ENCODE results near the gene CADPS.

The CADPS gene

DNA sequence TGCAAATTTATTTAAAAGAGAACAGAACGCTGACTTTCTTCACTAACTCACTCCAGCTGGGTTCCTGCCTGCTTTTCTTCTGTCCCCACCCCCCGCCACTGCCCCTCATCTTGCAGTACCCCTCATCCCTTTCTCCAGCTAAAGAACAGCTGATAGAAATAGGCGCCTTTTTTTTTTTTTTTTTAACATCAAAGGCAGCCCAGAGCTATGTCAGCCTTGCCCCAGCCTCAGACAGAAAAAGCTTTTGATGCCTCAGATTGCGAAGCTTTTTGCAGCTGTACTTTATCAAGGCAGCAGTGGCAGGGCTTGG lies 1.8 kb downstream of the CADPS start:
- no peak for DNase-seq

- DNase-seq = no peak
Observed at GRCh38 chr3:62872318-62872717, 2.9 kb downstream of the CADPS start.

GRCh38 chr3:62870321-62870720 lies 4.9 kb downstream of the CADPS start:
- no peak for DNase-seq

- no peak for DNase-seq
Observed at GRCh38 chr3:62863648-62864047, 11.6 kb downstream of the CADPS start.

DNA sequence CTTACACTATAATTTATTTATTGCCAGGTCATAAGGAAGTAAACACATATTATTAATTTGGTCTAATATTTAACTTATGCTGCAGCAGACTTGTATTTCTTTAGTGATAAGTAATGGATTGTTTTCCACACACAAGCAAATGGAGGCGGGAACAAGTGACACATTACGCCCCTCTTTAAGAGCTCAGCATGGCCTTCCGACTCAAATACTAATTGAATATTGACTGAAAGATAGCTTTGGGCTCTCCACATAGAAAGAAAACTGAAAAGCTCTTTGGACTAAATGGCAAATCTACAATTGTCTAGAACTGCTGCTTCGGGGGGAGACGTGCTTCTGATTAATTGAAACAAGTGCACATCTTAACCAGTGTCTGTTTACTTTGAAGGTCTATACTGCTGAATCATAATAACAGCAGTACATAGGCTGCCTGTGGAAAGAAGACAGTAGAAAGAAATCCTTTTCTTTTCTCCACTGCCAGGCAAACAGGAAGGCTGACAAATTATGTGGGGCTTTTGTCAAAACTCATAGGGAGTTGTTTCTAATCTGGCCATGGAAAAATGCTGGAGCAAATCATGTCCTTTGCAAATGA lies 15.9 kb downstream of the CADPS start:
- no peak for DNase-seq

- no peak for DNase-seq
Observed at GRCh38 chr3:62845996-62846395, 29.2 kb downstream of the CADPS start.

DNA sequence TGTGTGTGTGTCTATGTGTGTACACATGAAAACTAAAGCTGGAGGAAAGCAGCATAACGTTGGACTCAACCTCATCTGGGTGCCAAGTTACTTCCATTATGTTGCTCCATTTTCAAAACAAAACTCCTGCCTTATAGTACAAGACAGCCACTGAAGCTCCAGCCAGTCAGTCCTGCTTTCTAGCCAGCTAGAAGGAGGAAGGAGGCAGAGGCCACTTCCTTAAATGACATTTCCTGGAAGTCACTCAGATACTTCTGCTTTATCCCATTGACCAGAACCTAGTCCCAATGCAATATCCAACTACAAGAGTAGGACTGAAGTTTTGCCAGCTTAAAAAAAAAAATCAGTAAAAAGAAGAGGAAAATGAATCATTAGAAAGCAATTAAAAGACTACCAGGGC lies 31.7 kb downstream of the CADPS start:
- DNase-seq = no peak

DNA sequence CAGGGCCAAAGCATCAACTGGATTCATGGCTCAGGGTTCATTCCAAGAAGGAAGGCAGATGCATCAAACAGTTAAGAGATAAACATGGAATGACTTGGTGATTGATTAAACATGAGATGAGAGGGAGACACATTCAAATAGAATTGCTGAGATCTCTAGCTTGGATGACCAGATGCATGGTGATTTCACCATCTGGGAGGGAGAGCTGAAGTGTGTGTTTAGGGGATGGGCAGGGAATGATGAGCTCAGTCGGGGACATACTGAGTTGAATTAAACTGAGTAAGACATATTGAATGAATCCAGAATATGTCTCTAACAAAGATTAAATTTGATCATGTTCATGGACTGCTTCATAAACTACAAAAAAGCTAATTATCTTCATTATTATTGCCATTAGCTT lies 35.5 kb downstream of the CADPS start:
- no peak for DNase-seq

DNA sequence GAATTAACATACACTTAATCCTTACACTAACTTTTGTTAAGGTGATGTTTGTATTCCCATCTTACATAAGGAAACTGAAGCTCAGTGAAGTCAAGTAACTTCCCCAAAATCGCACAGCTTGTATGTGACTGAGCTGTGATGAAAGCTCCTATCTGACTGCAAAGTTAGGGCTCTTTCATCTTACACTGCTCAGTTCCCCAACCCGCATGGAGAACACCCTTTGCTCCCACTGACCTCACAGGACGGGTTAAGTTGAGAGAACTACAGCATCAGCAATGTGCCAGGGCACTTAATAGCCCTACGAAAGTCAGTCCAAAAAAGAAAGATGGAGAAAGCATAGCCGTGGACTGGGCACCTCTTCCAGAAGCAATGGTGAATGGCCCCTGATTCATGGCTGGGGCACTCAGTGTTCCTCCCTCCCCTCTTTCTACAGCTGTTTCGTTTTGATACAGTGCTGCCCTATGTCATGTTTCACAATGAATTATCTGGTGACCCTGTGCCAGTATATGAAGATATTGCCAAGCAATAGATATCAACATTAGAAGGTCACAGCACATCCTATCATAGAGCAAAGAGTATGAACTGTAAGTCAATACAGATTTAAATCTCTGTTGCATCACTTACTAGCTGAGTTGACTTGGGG lies 38.0 kb downstream of the CADPS start:
- DNase-seq = no peak

GRCh38 chr3:62835554-62836236 lies 39.5 kb downstream of the CADPS start:
- DNase-seq = no peak

DNA sequence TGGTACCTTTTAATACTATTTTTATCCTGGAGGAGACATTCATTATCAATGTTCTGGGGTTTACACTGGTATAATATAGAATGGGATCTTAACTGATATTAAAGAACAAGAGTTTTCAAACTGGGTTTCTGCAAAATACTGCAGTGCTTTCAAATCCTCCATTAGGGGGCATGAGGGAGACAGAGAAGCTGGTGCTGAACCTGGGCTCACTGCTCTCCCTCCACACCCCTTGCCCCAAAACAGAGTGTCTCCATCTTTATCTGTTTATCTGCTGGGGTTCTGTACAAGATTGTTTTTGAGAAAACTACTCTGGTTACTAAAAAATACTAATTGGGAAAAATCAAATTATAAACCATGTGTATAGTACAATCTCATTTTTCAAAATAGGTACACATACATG lies 41.7 kb downstream of the CADPS start:
- DNase-seq = no peak

DNA sequence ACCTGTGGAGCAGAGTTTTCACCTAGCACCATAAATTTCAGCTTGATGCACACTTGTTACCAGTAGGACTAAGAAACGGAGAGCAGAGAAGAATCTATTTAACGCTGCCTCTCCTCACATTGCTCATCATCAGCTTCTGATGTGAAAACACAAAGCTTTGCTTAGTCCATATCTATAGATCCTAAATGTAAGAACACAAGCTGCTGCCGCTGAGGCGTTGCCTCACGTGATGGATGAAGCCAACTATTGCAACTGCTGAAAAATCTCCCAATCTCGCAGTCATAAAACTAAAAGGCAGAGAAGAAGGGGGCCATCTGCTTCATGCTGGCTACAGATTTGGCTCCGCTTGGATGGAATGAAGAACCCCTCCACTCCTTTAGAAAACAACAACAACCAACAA lies 42.7 kb downstream of the CADPS start:
- no peak for DNase-seq

DNA sequence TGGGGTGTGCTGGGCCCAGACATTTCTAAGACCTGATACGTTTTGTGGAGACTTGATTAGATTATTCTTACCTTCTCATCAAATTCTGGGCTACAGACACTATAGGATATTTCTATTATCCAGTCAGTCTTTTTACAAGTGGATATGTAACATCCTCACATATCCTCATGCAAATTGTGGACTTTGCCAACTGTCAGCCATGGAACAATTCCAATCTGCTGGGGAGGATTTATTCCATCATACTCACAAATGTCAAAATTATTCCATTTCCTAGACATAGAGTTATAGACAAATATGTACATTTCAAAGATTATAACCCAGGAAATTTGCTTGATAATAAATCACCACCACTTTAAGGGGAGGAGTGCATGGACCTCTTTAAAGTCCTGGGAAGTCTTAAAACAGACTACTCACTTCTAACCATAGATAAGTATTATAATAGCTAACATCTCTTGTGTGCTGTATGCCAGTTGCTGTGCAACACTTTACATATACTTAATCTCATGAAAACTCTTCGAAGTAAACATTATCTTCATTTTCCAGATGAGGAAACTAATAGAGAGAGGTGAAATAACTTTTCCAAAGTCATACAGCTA lies 44.4 kb downstream of the CADPS start:
- DNase-seq = no peak

DNA sequence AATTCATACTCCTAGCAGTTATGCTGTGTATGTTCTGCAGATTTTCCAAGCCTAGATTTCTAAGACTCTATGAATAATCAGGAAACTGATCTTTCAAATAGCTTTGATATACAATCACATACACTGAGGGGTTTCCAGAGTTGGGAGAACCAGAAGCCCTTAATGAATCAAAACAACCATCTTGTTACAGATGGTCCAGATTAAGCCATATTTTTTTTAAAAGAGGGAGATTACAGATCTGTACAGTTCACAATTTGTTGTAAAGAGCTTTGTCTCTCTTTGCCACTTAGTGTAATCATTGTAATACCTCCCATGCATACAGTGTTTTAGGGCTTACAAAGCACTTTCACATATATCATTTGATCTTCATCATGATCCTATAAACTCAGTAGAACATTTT lies 47.7 kb downstream of the CADPS start:
- DNase-seq = no peak

DNA sequence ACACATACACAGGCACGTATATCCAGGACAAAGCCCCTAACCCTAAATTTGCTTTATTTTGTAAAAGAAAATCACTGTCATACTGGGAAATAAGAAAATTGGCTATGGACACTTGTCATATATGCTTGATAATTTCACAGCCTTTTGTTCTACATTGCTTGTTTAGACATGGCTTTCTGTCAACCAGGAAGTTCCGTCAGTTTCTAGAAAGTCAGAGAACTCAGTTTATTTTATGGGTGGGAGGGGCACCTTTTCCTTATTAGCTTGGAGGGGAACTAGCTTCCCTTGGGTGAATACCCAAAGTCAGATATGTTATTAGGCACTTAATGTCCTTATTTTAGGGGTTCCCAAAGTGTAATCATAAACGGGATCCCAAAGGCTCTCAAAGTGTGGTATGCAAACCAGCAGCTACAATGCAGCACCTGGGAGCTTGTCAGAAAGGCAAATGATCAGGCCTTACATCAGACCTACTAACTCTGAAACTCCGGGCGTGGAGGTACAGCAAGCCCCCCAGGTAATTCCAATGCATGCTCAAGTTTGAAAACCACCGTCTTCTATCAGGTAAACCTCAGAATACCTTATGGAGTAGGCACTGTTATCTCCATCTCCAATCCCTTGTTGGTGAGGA lies 50.1 kb downstream of the CADPS start:
- DNase-seq = no peak

DNA sequence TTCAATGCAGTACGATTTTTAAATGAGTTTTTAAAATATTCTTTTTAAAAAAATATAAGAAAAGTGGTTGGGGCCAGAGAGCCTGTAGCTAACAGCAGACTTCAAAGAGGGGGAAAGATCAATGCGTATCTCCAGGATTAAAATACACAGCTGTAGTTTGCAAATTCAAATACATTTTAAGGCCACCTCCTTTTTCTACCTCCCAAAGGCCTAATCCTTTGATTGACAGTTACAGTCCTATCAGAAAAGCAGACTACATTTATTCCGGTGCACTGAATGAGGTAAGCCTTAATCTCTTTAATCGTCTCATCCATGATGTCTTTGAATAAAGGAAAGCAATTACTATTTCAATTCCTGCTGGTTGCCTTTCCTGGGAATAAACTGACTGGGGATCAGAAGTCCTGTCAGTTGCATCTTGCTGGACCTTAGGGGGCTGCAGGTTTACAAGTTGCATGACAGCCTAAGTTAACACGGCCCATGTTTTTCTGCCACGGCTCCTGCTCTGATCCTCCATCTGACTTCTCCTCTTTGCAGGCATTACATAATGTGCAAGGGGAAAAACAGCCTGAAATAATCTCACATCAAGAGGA lies 51.7 kb downstream of the CADPS start:
- DNase-seq = no peak

DNA sequence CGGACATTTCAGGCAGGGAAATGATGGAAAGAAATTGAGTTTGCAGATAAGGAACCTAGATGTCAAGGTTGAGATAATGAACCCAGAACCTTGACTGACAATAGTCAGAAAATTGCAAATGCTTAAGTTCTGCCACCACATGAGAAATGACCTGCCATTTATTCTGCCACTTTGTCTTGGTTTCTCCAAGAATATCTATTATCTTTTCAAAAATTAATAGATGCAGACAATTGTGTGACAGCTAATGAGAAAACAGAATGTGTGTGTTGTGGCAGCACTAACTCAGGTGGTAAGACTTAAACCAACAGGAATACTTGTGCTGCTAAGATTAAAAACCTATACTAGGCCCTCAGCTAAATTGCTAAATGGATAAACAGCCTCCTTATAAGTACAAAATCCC lies 52.3 kb downstream of the CADPS start:
- DNase-seq = no peak

- no peak for DNase-seq
Observed at GRCh38 chr3:62818347-62818746, 56.9 kb downstream of the CADPS start.

DNA sequence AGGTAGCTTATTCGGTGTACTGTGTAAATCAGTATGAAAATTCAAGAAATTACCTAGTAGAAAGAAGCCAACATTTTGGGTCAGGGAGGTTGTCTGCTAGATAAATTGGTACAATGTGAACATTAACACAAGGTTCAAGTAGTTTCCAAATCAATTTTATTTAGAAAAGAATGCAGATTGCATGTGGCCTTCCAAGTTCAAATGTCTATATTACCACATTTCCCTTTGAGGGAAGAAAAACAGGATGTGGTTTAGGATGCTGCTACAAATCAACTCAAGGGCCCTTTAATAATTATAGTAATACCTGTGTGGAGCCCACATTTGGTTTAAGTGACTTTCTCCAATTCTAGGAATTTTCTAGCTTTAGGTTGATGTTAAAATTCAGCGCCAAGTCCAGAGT lies 57.5 kb downstream of the CADPS start:
- no peak for DNase-seq

GRCh38 chr3:62815981-62816380 lies 59.2 kb downstream of the CADPS start:
- no peak for DNase-seq

- DNase-seq = no peak
Observed at GRCh38 chr3:62812631-62813030, 62.6 kb downstream of the CADPS start.

DNA sequence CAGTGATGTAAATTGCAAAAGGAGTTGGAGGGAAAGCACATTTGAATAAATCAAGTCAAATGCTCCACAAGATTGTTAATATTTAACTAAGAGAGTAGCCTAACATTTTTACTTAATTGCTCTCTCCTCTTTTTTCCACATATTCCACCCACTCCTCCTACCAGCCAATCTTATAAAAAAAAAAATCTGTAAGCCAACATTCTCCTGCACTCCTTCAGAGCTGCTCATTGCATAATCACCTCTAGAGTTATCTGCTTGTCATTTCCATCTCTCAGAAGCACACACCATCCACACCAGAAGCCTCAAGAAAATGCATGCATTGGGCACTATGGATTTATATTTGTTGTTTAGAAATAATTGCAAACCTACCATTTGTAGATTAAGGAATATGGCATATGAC lies 64.1 kb downstream of the CADPS start:
- DNase-seq = no peak

- DNase-seq = no peak
Observed at GRCh38 chr3:62809369-62809768, 65.8 kb downstream of the CADPS start.
